KMS-11 (cell line): ENCODE measurements around the gene GRM8.

Experiments used
- H2AFZ ChIP-seq: fragments of 200-600 bp; sonication (generic); 2 replicates; pipeline ENCODE4 v1.6.1; 2016; ENCODE audit warnings: antibody characterized with exemption, mixed run types, low read depth
- H3K27ac ChIP-seq: fragments of 200-600 bp; sonication (generic); 2 replicates; pipeline ENCODE4 v1.6.1; 2016; ENCODE audit warnings: mild to moderate bottlenecking, mixed run types
- H3K27me3 ChIP-seq: fragments of 200-600 bp; sonication (generic); 2 replicates; pipeline ENCODE4 v1.6.1; 2017; ENCODE audit warnings: mild to moderate bottlenecking, low read depth, mixed run types, moderate library complexity; ENCODE audit not compliant: insufficient read depth
- H3K36me3 ChIP-seq: fragments of 200-600 bp; sonication (generic); 2 replicates; pipeline ENCODE4 v1.6.1; 2017; ENCODE audit warnings: mild to moderate bottlenecking, mixed run types; ENCODE audit not compliant: insufficient read depth
- H3K4me1 ChIP-seq: fragments of 200-600 bp; sonication (generic); 2 replicates; pipeline ENCODE4 v1.6.1; 2016; ENCODE audit warnings: mild to moderate bottlenecking, low read depth, mixed run types; ENCODE audit not compliant: poor library complexity, severe bottlenecking
- H3K4me2 ChIP-seq: fragments of 200-600 bp; sonication (generic); 2 replicates; pipeline ENCODE4 v1.7.0; 2016; ENCODE audit warnings: mild to moderate bottlenecking, mixed run types
- H3K4me3 ChIP-seq: fragments of 200-600 bp; sonication (generic); IDR thresholded peaks from 2 replicates; pipeline ENCODE4 v1.6.1; 2017; ENCODE audit warnings: low read depth, low read length, mixed read lengths; ENCODE audit not compliant: insufficient read depth
- H3K79me2 ChIP-seq: fragments of 200-600 bp; sonication (generic); 2 replicates; pipeline ENCODE4 v1.6.1; 2016; ENCODE audit warnings: low read depth, mixed run types; ENCODE audit not compliant: insufficient read depth
- H3K9ac ChIP-seq: fragments of 200-600 bp; sonication (generic); 2 replicates; pipeline ENCODE4 v1.6.1; 2016; ENCODE audit warnings: mild to moderate bottlenecking, mixed run types
- H4K20me1 ChIP-seq: fragments of 200-600 bp; sonication (generic); 2 replicates; pipeline ENCODE4 v1.6.1; 2016; ENCODE audit warnings: mild to moderate bottlenecking, mixed run types; ENCODE audit not compliant: insufficient read depth
- TF ChIP-seq, protein P1 (sequence below): fragments of 200-600 bp; sonication (generic); conservative IDR thresholded peaks from 2 replicates; pipeline ENCODE4 v1.6.1; 2017; ENCODE audit warnings: low read depth, mild to moderate bottlenecking, antibody characterized with exemption, low read length, moderate library complexity, mixed read lengths

The GRM8 gene

DNA sequence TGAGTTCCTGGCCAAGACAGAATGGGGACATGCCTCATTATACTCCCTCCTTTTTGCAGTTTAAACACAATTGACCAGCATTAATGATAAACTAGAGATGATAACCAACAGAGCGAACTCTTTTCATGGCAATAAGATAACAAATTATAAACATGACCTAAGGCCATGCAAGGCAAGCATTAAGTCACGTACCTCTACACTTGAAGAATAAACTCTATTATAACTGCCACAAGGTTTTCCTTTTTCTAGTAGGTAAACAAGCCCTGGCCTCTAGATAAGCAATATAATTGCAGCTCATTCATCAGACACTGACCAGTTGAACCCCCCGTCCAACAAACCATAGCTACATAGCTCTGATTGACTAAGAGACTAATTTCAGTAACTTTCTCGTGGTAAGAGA is 767.0 kb downstream of the GRM8 start:
- Histone ChIP-seq H3K4me3 (no peak overlapping the region), H3K27me3 (no peaks in the 10 kb centered on the region), H4K20me1 (no peaks in the 10 kb centered on the region), H2AFZ (no peak overlapping the region), H3K4me1 (no peaks in the 10 kb centered on the region), H3K9ac (no peak overlapping the region), H3K27ac (no peak overlapping the region), H3K79me2 (no peaks in the 10 kb centered on the region), H3K4me2 (no peak overlapping the region), H3K36me3 (no peaks in the 10 kb centered on the region)
- TF ChIP-seq, protein P1, sequence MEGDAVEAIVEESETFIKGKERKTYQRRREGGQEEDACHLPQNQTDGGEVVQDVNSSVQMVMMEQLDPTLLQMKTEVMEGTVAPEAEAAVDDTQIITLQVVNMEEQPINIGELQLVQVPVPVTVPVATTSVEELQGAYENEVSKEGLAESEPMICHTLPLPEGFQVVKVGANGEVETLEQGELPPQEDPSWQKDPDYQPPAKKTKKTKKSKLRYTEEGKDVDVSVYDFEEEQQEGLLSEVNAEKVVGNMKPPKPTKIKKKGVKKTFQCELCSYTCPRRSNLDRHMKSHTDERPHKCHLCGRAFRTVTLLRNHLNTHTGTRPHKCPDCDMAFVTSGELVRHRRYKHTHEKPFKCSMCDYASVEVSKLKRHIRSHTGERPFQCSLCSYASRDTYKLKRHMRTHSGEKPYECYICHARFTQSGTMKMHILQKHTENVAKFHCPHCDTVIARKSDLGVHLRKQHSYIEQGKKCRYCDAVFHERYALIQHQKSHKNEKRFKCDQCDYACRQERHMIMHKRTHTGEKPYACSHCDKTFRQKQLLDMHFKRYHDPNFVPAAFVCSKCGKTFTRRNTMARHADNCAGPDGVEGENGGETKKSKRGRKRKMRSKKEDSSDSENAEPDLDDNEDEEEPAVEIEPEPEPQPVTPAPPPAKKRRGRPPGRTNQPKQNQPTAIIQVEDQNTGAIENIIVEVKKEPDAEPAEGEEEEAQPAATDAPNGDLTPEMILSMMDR, result no peak

DNA sequence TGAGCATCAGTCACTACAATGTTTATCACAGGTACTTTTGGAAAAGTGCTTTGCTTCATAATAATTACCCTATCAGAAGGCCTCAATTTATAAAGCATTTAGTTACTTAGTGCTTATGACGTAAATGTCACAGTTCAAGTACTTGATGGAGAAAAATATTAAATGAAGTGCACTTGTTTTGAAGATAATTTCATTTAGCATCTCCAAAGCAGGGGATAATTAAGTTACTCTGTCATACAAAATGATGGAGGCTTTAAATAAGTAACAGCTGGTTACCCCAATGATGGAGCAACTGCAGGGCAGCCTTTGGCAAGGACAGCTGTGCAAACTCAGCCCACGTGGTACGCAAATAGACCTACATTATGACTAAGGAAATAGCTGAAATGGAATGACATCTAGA is 768.8 kb downstream of the GRM8 start:
- no peak overlapping the region for H3K9ac ChIP-seq
- TF ChIP-seq, protein P1, result no peak
- no peaks in the 10 kb centered on the region for H3K79me2 ChIP-seq
- no peak overlapping the region for H2AFZ ChIP-seq
- H3K4me1 ChIP-seq, result no peaks in the 10 kb centered on the region
- H4K20me1 ChIP-seq, result no peaks in the 10 kb centered on the region
- H3K27ac ChIP-seq, result no peak overlapping the region
- no peak overlapping the region for H3K4me3 ChIP-seq
- H3K4me2 ChIP-seq, result no peak overlapping the region
- H3K36me3 ChIP-seq, result no peaks in the 10 kb centered on the region
- H3K27me3 ChIP-seq, result no peaks in the 10 kb centered on the region

DNA sequence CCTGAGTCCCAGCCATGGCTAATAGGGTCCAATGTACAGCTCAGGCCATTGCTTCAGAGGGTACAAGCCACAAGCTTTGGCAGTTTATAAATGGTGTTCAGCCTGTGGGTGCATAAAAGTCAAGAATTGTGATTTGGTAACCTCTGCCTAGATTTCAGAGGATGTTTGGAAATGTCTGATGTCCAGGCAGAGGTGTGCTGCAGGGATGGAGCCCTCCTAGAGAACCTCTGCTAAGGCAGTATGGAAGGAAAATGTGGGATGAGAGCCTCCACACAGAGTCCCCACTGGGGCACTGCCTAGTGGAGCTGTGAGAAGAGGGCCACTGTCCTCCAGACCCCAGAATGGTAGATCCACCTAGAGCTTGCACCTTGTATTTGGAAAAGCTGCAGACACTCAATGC is 779.9 kb downstream of the GRM8 start:
- TF ChIP-seq, protein P1, result no peak
- H4K20me1 ChIP-seq, result no peaks in the 10 kb centered on the region
- no peaks in the 10 kb centered on the region for H3K36me3 ChIP-seq
- H3K4me2 ChIP-seq, result no peak overlapping the region
- H3K27me3 ChIP-seq, result no peaks in the 10 kb centered on the region
- no peak overlapping the region for H3K4me3 ChIP-seq
- H2AFZ ChIP-seq, result no peak overlapping the region
- H3K4me1 ChIP-seq, result no peaks in the 10 kb centered on the region
- no peak overlapping the region for H3K27ac ChIP-seq
- H3K9ac ChIP-seq, result no peak overlapping the region
- H3K79me2 ChIP-seq, result no peaks in the 10 kb centered on the region

DNA sequence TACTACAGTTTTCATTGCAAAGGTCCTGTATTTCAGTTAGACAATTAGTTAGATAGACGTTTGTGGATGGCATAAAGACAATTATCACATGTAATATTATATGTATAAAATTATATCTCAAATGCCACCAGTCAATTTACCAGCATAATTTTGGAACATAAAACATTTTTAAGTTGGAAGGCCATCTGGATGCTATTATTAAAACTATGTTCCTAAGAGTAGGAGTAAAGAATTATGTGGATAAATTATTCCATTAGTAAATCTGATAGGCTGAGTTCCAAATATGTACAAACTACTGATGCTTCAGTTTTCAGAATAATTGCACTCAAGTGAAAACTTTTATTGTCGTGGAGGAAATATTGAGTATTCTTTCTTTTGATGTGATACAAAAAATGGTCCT is 790.3 kb downstream of the GRM8 start:
- TF ChIP-seq, protein P1, result no peak
- Histone ChIP-seq H3K4me1 (no peaks in the 10 kb centered on the region), H3K27ac (no peak overlapping the region), H2AFZ (no peak overlapping the region), H3K9ac (no peak overlapping the region), H4K20me1 (no peaks in the 10 kb centered on the region), H3K4me2 (no peak overlapping the region), H3K79me2 (no peaks in the 10 kb centered on the region), H3K4me3 (no peak overlapping the region), H3K27me3 (no peaks in the 10 kb centered on the region), H3K36me3 (no peaks in the 10 kb centered on the region)

DNA sequence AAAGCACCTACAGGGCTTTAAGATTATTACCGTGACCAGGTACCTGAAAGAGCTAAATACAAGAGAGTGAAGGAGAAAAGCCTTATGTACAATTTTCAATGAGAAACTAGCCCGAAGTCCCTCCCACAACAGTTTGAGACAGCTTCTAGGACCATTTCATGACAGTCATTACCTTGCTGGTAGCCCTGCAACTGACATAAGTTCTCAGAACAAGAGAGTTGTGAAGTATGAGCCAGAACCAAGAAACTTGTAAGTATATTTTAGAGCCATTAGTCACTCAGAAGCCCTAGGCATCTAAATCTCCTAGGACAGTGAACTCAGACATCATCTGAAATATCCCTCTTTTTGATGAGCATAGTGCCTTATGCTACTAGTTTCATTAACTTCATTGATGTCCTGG is 792.1 kb downstream of the GRM8 start:
- H3K36me3 ChIP-seq, result no peaks in the 10 kb centered on the region
- H3K27me3 ChIP-seq, result no peaks in the 10 kb centered on the region
- TF ChIP-seq, protein P1, result no peak
- no peak overlapping the region for H3K27ac ChIP-seq
- H4K20me1 ChIP-seq, result no peaks in the 10 kb centered on the region
- no peak overlapping the region for H3K4me2 ChIP-seq
- no peak overlapping the region for H3K9ac ChIP-seq
- H3K79me2 ChIP-seq, result no peaks in the 10 kb centered on the region
- no peaks in the 10 kb centered on the region for H3K4me1 ChIP-seq
- no peak overlapping the region for H3K4me3 ChIP-seq
- H2AFZ ChIP-seq, result no peak overlapping the region
